PC-3 (cell line): ENCODE data around the gene PARD6B.

Experiments used
- EZH2 ChIP-seq: fragments of 300-600 bp; sonication (generic); IDR thresholded peaks from one replicate; pipeline ENCODE4 v1.6.1; 2017; ENCODE audit warnings: antibody characterized with exemption, mild to moderate bottlenecking, low read length; ENCODE audit not compliant: unreplicated experiment
- EZH2phosphoT487 ChIP-seq: fragments of 300-600 bp; sonication (generic); IDR thresholded peaks from 2 replicates; pipeline ENCODE4 v1.6.1; 2018; ENCODE audit warnings: mild to moderate bottlenecking, antibody characterized with exemption, low read length, borderline replicate concordance
- TF ChIP-seq, protein P1 (sequence below): fragments of 300-600 bp; sonication (generic); conservative IDR thresholded peaks from 2 replicates; pipeline ENCODE4 v1.5.1; 2017; ENCODE audit warnings: antibody characterized with exemption, low read depth, mild to moderate bottlenecking, low read length

DNA sequence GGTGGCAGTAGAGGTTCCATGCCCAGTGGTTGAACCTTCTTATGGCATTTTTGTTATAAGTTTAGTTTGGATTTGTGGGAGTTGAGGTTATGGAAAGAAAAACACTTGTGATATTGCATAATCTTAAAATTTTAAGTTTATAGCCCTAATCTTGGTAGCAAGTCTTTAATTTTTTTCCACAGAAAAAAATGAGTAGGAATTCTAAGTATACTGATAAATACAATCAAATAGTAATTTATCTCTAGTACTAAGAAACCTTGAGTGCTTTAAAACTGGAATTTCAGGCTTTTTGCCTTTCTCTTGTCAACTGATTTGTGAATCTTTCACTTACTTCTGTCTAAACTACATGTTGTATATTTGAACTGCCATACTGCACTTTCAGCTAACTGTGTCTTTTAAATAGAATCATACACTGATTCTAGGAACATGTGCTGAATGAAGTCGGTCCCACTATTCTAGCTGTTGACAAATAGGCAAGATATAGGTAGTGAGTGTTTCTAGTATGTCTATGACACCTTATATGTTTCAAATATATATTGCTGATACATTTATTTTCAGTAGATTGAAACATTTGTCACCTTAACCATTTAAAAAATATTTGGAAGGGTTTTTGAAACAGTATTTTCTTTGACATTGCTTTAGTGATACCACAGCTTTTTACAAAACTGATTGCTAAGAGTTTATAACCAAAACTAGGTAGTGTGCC lies 2.4 kb downstream of the PARD6B start:
- TF ChIP-seq, protein P1, sequence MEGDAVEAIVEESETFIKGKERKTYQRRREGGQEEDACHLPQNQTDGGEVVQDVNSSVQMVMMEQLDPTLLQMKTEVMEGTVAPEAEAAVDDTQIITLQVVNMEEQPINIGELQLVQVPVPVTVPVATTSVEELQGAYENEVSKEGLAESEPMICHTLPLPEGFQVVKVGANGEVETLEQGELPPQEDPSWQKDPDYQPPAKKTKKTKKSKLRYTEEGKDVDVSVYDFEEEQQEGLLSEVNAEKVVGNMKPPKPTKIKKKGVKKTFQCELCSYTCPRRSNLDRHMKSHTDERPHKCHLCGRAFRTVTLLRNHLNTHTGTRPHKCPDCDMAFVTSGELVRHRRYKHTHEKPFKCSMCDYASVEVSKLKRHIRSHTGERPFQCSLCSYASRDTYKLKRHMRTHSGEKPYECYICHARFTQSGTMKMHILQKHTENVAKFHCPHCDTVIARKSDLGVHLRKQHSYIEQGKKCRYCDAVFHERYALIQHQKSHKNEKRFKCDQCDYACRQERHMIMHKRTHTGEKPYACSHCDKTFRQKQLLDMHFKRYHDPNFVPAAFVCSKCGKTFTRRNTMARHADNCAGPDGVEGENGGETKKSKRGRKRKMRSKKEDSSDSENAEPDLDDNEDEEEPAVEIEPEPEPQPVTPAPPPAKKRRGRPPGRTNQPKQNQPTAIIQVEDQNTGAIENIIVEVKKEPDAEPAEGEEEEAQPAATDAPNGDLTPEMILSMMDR: no peak
- TF ChIP-seq EZH2 (no peak), EZH2phosphoT487 (no peak)
